Stimulated activated naive CD8-positive, alpha-beta T cell treated with anti-CD3 and anti-CD28 coated beads, Interleukin-15, Interleukin-2, amounts not matched to agents 100 U/mL and 50 U/mL, for 24 hours (primary cell): ENCODE data around the gene CEP63.

Experiments used
- ATAC-seq: fragments of 150-1000 bp; cut with Tn5 transposase; one replicate; pipeline ENCODE4 v1.10.0; 2021
- DNase-seq: peaks from one replicate; pipeline ENCODE4 v3.0.0; 2021

CEP63 gene

DNA sequence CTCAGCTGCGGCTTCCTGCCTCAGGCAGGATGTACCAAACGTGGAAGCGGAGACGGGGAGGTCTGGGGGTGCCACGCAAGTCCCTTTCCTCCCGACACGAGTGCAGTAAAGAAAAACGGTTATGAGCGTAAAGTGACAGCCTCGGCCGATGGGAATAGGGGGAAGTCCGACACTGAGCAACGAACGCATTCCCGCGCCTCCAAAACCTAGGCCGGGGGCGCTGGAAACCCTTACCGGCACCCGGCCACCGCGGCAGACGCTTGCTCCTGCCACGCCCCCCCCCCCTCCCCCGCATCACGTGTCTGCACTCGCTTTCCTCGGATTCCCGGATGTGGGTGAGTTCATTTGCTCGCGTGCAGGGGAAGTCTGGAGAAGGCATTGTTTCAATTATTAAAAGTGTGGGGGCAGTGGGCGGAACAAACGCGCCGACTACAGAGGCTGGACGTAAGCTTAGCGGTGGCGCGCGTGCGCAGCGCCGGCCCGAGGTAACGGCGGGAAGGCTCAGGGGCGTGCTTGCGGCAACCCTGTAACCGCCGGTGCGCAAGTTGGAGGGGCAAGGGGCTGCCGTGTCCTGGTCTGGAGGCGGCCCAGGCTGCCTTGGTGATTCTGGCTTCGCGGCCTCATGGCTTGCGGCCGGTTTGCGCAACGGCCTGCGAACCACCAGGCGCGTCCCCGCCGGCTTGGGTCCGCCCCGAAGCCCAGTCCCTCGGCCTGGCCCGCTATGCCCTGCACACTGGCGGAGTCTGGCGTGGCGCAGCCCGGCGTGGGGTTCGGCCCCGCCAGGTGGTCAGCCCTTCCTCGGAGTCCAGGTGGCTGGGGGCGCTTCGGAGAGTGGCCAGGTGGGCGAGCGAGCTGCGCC, at the start of gene CEP63, which contains the start of gene ANAPC13:
TSS of gene CEP63 (plus strand) at position 340 of the 859 bp plus-strand sequence. CDS start 9,264 bp downstream, outside the sequence.
TSS of gene ANAPC13 (minus strand) at position 268 of the 859 bp plus-strand sequence. CDS start 3,081 bp downstream, outside the sequence.
- DNase-seq = peak; percentile 88
- ATAC-seq = peak; percentile 89

GRCh38 chr3:134437211-134437752, 48.6 kb upstream of the CEP63 start:
- ATAC-seq (no peak), DNase-seq (no peak)

DNA sequence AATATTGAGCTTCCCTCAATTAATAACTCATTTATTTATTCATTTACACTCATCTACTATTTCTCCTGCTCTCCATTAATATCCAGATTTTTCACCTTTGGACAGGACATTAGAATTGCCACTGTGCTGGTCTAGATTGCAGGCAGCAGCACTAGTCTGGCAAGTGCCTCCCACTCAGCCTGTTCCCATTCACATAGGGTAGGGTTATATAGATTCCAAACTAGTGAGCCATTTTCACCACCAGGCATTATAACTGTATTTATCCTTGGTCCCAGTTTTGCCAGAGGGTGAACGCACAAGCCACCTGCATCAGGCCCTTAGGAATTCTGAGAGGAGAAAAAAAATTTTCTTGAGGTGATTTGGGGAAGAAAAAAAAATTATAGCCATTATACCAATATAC, 44.5 kb upstream of the CEP63 start:
- DNase-seq (no peak), ATAC-seq (no peak)

GRCh38 chr3:134441821-134442220, 44.0 kb upstream of the CEP63 start:
- ATAC-seq = no peak
- DNase-seq = no peak

DNA sequence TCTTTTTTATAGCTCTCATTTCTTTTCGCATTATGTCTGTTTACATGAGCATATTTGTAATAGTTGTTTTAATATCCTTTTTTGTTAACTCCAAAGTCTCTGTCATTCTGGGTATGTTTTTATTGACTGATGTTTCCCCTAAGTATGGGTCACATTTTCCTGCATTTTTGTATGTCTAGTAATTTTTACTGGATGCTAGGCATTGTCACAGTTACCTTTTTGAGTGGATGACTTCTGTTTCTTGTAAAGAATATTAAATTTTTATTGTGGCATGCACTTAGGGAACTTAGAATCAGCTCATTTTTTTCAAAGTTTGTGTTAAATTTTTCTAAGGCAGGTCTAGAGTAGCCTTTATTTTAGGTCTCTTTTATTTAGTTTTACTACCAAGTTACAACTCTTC, 40.8 kb upstream of the CEP63 start:
- ATAC-seq (no peak), DNase-seq (no peak)

DNA sequence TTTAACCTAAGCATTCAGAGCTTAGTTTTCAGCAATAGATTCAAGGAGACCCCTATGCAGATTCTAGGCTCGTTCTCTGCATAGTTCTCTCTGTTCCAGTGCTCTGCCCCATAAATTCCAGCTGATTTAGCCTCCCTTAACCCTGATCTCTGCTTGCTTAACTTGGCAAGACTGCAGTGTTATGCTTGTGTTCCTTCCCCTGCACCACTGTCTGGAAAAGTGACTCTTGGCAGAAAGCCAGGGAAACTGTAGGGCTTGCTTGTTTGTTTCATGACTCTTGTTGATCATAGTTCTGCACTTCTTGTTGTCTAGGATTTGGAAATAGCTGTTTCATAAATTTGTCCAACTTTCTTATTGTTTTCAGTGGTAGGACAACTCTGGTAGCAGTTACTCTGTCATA, 40.2 kb upstream of the CEP63 start:
- no peak for DNase-seq
- ATAC-seq = no peak

GRCh38 chr3:134446800-134447199, 39.1 kb upstream of the CEP63 start:
- ATAC-seq = no peak

DNA sequence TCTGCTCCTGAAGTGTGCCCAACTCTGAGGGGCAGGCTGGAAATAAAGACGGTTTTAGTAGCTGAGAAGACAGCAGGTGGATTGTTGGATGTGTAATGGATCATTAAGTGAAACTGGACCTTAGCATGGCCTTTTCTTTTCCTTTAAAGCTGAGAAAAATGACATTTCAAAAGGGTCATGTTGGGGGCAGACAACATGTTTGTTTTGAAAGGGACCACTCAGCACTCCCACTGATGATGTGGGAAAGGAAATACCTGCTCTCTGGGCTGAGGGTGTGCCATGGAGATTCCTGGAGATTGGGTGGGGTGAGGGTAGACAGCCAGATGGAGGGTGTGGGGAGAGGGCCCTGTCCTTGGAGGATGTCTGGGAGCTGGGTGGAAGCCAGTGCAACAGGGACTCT, 38.5 kb upstream of the CEP63 start:
- ATAC-seq = no peak
- DNase-seq = no peak

More at GRCh38 chr3:134446800-134447199, 39.1 kb upstream of the CEP63 start:
- DNase-seq = no peak

DNA sequence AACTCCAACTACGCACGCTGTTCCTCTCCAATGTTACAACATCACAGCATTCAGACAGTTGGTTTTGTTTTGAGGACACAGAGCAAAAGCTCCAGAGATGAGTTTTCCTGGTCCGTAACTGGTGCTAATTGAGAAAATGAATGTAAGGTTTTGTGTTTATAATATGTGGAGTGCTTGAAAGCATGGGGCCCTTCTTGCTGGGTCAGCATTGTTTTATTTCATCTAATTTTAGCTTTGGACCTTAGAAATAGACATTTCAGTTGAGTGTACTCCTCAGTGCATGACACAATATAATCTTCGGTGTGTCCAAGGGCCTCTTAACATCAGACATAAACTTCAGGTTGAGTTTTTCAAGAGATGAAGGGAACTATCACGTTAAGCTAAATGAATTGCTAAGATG, 37.2 kb upstream of the CEP63 start:
- DNase-seq = no peak
- no peak for ATAC-seq

DNA sequence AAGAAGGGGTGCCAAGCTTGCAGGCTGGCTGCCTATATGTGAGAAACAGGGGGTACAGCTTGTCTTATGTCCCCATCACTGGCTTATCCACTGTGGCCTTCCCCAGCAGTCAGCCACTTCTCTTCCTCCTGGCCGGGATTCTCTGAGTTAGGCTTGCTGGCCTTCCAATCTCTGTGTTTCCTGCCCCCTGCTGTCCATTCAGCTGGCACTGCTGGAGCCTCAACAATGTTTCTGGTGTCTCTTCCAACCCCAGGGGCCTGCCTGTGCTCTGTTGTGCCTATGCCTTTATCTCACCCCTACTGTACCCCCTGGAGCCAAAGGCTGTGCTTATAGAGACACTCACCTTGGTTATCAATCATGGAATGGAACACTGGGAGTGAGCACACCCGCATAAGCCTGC, 36.6 kb upstream of the CEP63 start:
- no peak for ATAC-seq

GRCh38 chr3:134449951-134450350, 35.9 kb upstream of the CEP63 start:
- ATAC-seq (no peak), DNase-seq (no peak)

More for the DNA sequence above, 36.6 kb upstream of the CEP63 start:
- no peak for DNase-seq

GRCh38 chr3:134453631-134454030, 32.2 kb upstream of the CEP63 start:
- DNase-seq = no peak
- ATAC-seq = no peak

DNA sequence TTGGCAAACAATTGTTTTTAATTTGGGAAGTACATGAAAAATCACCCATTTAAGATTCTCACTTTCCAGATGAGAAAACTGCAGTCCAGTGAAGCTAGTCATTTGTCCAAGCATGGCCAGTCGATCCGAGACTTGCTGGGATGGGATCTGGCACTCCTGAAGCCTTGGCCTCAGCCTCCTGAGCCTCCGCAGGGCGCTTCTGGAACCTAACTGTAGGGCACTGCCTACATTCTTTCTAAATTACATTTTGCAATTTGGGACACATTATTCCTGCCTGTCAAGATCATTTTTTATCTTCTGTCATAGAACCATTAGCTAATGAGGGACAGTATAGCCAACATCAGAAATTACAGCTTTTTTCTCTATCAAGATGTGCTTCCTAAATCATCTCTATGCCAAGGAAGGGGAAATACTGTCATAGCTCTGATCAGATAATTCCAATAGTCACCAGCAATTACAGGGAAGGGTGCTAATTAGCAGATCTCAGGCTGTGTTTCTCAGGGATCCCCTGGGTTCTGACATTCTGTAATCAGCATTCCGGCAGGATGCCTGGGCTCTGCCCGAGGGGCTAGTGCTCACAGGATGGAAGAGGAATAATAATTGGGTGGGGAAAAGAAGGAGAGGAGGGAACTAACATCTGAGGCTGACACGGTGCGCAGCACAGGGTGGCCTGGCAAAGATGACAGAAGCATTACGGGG, 28.3 kb upstream of the CEP63 start:
- no peak for ATAC-seq
- DNase-seq = no peak

DNA sequence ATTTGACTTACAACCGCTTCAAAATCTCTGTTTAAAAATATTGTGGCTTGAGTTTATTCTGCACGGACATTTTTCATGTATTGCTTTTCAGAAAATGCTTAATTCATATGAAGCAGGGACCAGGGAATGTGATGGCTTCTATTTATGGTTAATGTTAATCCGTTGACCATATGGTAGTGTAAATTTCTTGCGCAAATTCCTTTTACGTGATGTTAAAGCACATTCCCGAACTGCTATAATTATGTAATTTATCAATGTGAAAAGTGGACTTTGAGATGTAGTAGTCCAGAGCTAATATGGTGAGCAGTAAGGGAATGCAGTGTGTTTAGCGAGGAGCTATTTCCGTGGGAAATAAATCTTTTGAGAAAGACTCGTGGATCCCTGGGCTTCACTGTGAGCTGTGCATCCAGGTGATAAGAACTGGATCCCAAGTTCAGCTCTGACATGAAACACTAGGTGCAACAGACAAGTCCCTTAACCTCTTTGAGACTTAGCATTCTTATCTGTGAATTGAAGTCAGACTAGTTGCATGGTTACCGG, 27.4 kb upstream of the CEP63 start:
- no peak for DNase-seq
- no peak for ATAC-seq

GRCh38 chr3:134459562-134459961, 26.3 kb upstream of the CEP63 start:
- DNase-seq (no peak), ATAC-seq (no peak)

DNA sequence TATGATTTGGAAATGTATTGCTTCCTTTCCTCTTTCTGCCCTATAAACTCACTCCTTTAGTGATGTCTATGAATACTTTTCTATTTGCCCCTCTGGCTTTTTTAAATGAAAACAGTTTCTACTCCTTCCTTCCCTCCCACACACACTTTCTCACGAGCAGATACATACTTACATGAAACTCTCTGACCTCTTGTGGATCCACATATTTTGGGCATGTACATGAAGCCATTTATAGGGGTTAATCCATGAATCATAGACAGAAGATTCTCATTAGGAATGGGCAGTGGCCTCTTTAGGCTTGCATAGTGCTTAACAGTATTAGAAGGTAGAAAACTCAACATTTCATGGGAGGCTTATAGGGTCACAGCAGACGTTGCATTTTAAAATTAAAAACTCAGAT, 24.9 kb upstream of the CEP63 start:
- DNase-seq = no peak

DNA sequence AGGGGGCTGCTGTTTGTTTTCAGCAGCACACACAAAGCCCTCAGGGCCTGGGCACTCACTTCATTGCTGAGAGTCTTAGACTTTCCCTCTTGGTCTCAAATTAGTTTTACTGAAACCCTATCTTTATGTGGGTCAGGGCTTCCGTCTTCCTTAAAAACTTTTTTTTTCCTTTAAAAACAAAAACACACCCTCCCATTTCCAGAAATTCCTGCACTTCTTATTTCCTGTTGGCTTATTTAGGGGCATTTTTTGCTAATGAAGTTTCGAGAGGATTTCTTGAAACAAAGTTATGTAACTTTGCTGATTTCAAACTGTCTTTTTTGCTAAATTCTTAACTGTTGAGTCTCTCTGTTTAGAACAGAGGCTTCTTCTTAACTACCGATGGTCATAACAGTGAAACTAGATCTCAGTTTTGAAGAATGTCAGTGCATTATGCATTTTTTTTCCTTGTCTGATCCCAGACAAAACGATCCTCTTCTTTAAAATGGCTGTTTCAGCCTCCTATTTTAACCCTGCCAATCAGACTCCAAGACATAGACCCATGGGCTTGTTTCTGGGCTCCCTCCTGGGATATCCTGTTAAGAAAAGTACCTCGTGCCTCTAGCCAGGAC, 23.4 kb upstream of the CEP63 start:
- DNase-seq = no peak
- ATAC-seq = no peak

More for the DNA sequence above, 24.9 kb upstream of the CEP63 start:
- no peak for ATAC-seq

GRCh38 chr3:134463676-134464063, 22.2 kb upstream of the CEP63 start:
- DNase-seq (no peak), ATAC-seq (no peak)

DNA sequence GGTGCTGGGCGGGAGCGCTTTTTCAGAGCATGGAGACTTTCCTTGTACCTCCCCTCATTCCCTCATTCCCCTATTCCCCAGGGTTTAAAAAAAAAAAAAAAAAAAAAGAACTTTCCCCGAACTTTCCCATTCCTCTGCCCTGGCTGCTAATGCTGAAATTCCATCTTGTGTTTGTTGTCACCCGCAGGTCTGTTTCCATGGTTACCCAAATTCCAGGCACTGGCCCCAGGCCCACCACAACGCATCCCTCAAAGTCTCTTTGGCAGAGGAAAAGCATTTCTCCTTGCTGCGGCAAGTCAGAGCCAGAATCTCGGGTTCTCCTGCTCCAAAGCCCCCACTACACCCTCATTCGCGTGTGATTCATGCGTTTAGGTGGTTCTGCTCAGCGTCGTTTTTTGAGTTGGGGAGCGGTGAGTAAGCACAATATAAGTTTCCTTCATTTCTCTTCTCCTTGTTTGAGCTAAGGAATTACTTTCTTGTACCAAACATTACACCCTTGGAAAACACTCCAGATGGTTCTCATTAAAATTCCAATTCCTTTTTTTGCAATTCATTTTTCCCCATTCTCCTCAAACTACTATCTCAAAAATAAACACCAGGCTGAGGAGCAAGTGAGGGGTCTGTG, 21.7 kb upstream of the CEP63 start:
- DNase-seq (no peak), ATAC-seq (no peak)

DNA sequence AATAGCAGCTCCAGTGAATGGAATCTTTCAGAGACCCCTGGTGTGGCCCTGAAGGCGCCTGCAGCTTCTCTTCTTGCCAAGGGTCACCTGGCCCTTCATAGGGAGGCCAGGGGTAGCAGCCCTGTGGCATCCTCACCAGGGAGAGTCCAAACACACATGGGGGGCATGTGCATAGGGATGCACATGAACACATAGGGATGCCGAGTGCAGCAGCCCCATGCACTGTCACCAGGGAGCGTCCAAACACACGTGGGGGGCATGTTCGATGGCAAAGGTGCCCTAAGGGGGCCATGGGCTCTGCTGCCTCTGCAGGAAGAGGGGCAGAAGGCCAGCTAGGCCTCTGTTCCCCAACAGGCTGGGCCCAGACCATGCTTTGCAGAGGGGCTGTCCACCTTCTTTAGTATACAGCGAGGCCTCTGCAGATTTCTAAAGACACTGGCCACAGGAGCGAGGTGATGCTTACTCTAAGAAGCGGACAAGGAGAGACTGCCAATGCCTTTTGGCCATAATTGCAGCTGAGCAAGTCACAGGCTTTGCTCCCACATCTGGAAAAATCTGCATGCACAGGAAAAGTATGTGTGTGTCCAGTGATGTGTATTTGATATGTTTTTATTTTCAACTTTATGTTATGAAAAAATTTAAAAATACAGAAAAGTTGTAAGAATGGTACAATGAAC, 21.0 kb upstream of the CEP63 start:
- ATAC-seq (no peak), DNase-seq (no peak)

DNA sequence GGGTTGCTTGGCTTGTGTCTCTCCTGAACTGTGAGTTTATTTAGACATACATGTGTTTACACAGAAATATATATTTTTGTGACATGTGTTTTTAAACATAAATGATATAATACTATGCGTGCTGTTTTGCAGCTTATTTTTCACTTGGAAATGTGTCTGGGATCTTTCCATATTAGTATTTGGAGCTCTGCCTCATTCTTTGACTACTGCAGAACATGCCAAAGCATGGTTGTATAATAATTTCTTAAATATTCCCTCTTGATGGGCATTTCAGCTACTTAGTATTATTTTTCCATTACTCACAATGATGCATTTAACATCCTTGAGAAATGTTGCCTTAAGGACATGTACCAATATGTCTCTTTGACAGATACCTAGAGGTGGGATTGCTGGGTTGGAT, 19.5 kb upstream of the CEP63 start:
- ATAC-seq (no peak), DNase-seq (no peak)
